PFSK-1 (cell line): ENCODE data around the gene TEKT5.

Experiments used
- FOXP2 ChIP-seq: optimal IDR thresholded peaks from 2 replicates; pipeline ENCODE3; 2011; ENCODE audit warnings: borderline replicate concordance, control low read depth, inconsistent platforms; ENCODE audit not compliant: insufficient read depth; ENCODE audit errors: extremely low read length, extremely low read depth
- POLR2AphosphoS5 ChIP-seq: IDR thresholded peaks from 2 replicates; pipeline ENCODE4 v1.6.1; 2012; ENCODE audit warnings: low read depth, mild to moderate bottlenecking, control low read depth, low read length, moderate library complexity
- REST ChIP-seq, 2 experiments: IDR thresholded peaks; 2 replicates each; pipeline versions ENCODE4 v1.6.1 to v1.8.0; 2011 to 2012; ENCODE audit warnings: low read depth in 2 of 2, low read length in 2 of 2, control low read depth in 1 of 2, inconsistent platforms in 1 of 2, mild to moderate bottlenecking in 1 of 2, moderate library complexity in 1 of 2; ENCODE audit not compliant: insufficient read depth in 1 of 2
- SIN3A ChIP-seq: IDR thresholded peaks from 2 replicates; pipeline ENCODE4 v1.6.1; 2012; ENCODE audit warnings: mild to moderate bottlenecking, low read length, moderate library complexity, borderline replicate concordance; ENCODE audit not compliant: insufficient read depth
- TAF1 ChIP-seq: IDR thresholded peaks from 2 replicates; pipeline ENCODE4 v1.6.1; 2012; ENCODE audit warnings: low read length, control low read depth, borderline replicate concordance; ENCODE audit not compliant: insufficient read depth

Gene TEKT5

GRCh38 chr16:10620120-10620519, 74.6 kb downstream of the TEKT5 start:
- TF ChIP-seq POLR2AphosphoS5 (no peak), FOXP2 (no peak), SIN3A (no peak), REST (IDR thresholded peaks at IDR 0.05; ENCODE audit: insufficient read depth in 1 of 2, low read depth in 2 of 2, low read length in 2 of 2) (no peak)

- TF ChIP-seq SIN3A = no peak
- no peak for TF ChIP-seq FOXP2
- no peak for TF ChIP-seq TAF1
- no peak for TF ChIP-seq POLR2AphosphoS5
- no peak for TF ChIP-seq REST (IDR thresholded peaks at IDR 0.05; ENCODE audit: insufficient read depth in 1 of 2, low read depth in 2 of 2, low read length in 2 of 2)
Measured at GRCh38 chr16:10619271-10619849, 75.4 kb downstream of the TEKT5 start.

GRCh38 chr16:10618710-10619209, 76.0 kb downstream of the TEKT5 start:
- TF ChIP-seq FOXP2 (no peak), REST (IDR thresholded peaks at IDR 0.05; ENCODE audit: insufficient read depth in 1 of 2, low read depth in 2 of 2, low read length in 2 of 2) (no peak), SIN3A (no peak), POLR2AphosphoS5 (no peak), TAF1 (no peak)

- TF ChIP-seq TAF1 (no peak), REST (IDR thresholded peaks at IDR 0.05; ENCODE audit: insufficient read depth in 1 of 2, low read depth in 2 of 2, low read length in 2 of 2) (no peak), SIN3A (no peak), POLR2AphosphoS5 (no peak), FOXP2 (no peak)
Measured at GRCh38 chr16:10617662-10618420, 76.9 kb downstream of the TEKT5 start.
